IPS-15b (cell line): ENCODE measurements around the gene SND1.
"Not testable (repeated sequence)": the region's sequence is repeated elsewhere in the genome, so short reads cannot be mapped to it uniquely, and the experiment has no call there.

ENCODE experiments used
- H3K27me3 ChIP-seq: one replicate; pipeline ENCODE4 v1.6.1; 2013; ENCODE audit warnings: low read length; ENCODE audit not compliant: control insufficient read depth, insufficient read depth
- H3K36me3 ChIP-seq: one replicate; pipeline ENCODE4 v1.6.1; 2013; ENCODE audit warnings: low read length; ENCODE audit not compliant: control insufficient read depth, insufficient read depth
- H3K4me1 ChIP-seq: one replicate; pipeline ENCODE4 v1.6.1; 2013; ENCODE audit warnings: mild to moderate bottlenecking, low read length; ENCODE audit not compliant: control insufficient read depth, insufficient read depth
- H3K4me3 ChIP-seq: one replicate; pipeline ENCODE4 v1.5.1; 2013; ENCODE audit warnings: low read depth, low read length
- H3K9ac ChIP-seq: one replicate; pipeline ENCODE4 v1.6.1; 2013; ENCODE audit warnings: low read depth, mild to moderate bottlenecking, low read length
- H3K9me3 ChIP-seq: one replicate; pipeline ENCODE4 v1.6.1; 2013; ENCODE audit warnings: mild to moderate bottlenecking, low read length; ENCODE audit not compliant: control insufficient read depth, insufficient read depth

The SND1 gene

GRCh38 chr7:127833641-127834040, 181.6 kb downstream of the SND1 start:
- Histone ChIP-seq H3K4me1 (peaks cover 2% of the 10 kb centered on the region), H3K27me3 (no peaks in the 10 kb centered on the region), H3K9me3 (peaks cover 3% of the 10 kb centered on the region), H3K9ac (no peak overlapping the region), H3K4me3 (no peak overlapping the region), H3K36me3 (no peaks in the 10 kb centered on the region)

- Histone ChIP-seq H3K36me3 (no peaks in the 10 kb centered on the region), H3K4me3 (no peak overlapping the region), H3K9ac (no peak overlapping the region), H3K9me3 (peaks cover 3% of the 10 kb centered on the region), H3K27me3 (no peaks in the 10 kb centered on the region), H3K4me1 (peaks cover 4% of the 10 kb centered on the region)
Measured at GRCh38 chr7:127835679-127836078, 183.7 kb downstream of the SND1 start.

DNA sequence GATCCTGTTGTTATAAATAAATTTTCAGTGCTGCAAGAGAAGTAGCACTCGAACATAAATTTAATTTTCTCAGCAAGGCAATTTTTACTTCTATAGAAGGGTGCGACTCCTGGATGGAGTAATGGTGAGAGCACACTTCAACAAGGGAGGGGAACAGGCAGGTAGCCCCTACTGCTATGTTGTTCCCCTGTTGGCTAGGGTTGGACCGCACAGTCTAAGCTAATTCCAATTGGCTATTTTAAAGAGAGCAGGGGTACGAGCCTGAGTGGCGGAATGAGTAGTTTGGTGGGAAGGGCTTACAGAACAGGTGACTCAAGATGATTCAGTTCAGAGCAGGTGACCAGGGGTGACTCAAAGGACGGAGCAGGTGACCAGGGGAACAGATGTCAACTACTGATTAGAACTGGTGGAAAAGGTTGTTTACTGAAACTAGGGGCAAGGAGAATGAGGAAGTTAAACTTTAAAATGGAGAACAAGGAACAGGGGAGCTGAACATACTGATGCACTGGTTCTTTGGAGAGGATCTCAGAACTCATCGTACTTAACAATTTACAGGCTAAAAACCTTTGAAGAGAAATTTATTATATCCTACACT, 185.9 kb downstream of the SND1 start:
- H3K4me3 ChIP-seq, H3K4me1 ChIP-seq, H3K9ac ChIP-seq, H3K9me3 ChIP-seq, H3K36me3 ChIP-seq, H3K27me3 ChIP-seq: not testable (repeated sequence)

DNA sequence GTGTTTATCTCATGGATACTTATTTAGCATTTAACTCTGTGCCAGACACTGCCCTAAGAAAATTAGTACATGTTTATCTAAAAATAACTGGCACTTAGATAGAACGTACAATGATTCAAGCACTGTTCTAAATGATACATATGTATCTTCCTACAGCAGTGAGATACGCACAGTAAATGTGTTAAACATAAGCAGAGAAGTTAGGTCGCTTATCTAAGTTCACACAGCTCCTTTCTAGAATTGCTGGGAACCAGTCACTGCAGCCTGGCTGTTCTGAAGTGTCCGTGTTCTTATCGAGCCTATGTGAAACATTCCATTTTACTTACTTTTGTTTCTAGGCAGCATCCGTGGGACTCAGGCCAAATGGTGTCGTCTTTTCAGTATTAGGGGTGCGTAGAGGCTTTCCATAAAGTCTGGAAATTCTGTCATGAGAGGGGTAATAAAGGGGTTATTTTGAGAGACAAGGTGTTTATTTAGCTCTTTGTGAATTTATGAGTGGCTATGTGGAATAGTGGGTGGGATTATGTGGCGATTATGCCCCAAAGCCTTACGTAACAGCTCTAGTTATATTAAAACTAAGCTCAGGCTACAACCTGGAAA, 186.9 kb downstream of the SND1 start:
- H3K9ac ChIP-seq = no peak overlapping the region
- no peak overlapping the region for H3K4me3 ChIP-seq
- no peaks in the 10 kb centered on the region for H3K27me3 ChIP-seq
- H3K36me3 ChIP-seq = no peaks in the 10 kb centered on the region
- peaks cover 4% of the 10 kb centered on the region for H3K4me1 ChIP-seq
- peaks cover 3% of the 10 kb centered on the region for H3K9me3 ChIP-seq

GRCh38 chr7:127840226-127840951, 188.4 kb downstream of the SND1 start:
- Histone ChIP-seq H3K9ac (no peak overlapping the region), H3K4me3 (no peak overlapping the region), H3K36me3 (no peaks in the 10 kb centered on the region), H3K9me3 (peaks cover 3% of the 10 kb centered on the region), H3K27me3 (no peaks in the 10 kb centered on the region), H3K4me1 (peaks cover 4% of the 10 kb centered on the region)

- H3K4me1 ChIP-seq = peaks cover 13% of the 10 kb centered on the region
- no peaks in the 10 kb centered on the region for H3K27me3 ChIP-seq
- H3K9ac ChIP-seq = no peak overlapping the region
- no peaks in the 10 kb centered on the region for H3K9me3 ChIP-seq
- no peaks in the 10 kb centered on the region for H3K36me3 ChIP-seq
- no peak overlapping the region for H3K4me3 ChIP-seq
Measured at GRCh38 chr7:127844165-127844564, 192.2 kb downstream of the SND1 start.

DNA sequence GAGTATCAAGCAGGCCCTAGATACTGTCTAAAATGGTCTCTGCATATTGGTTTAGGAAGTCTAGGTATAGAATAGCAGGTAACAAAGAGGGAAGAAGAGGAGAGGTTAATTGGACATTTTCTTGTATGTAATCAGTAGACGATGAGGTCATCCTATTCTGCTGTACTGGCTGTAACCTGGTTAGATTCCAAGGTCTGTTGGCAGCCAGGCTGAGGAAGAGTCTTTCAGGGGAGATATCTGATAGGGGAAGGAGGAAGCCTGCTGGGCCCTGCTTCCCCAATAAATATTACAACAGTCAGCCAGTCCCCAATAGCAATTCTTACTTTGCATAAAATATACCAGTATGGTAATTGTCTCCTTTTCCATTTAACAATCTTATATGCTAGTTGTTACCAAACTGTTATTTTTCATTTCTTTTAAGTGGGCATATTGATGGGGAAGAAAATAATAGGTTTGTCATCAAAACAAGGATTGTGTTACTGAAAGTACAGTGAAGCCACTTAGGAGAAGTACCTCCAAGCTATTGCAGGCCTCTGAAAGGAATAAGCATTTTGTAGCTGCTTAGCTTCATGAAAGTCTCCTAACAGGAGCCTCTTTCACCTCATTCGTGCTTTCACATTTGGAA, 192.8 kb downstream of the SND1 start:
- Histone ChIP-seq H3K9ac (no peak overlapping the region), H3K4me3 (no peak overlapping the region), H3K4me1 (peaks cover 13% of the 10 kb centered on the region), H3K9me3 (no peaks in the 10 kb centered on the region), H3K27me3 (no peaks in the 10 kb centered on the region), H3K36me3 (no peaks in the 10 kb centered on the region)

DNA sequence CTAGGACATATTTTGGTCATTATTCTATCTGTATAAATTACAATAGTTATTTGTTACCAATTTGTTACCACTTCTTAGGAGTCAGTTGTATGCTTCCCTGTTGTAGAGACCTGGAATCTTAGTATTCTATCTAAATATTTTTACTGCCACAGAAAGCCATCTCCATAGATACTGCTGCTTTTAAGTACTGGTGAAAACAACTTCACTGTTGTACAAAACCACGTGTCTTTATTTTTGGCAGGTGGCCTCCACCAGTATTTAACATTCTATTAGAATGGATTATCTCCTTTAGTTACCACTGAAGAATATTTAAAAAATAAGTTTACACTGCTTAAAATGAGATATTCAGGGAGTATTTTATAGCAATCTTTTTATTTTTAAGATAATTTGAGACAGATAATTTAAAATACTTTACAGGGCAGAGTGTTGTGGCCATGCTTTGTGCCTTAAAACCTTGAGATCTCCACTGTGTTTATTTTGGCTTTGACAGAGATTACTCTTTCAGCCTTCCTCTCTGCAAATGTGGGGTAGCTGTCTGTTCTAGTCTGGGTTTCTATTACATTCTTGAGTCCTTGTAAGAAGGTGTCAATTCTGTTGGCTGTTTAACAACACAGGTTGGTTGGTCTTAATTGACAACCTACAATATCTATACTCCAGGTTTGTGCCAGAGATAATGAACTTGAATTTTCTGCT, 193.7 kb downstream of the SND1 start:
- Histone ChIP-seq H3K9me3 (no peaks in the 10 kb centered on the region), H3K9ac (no peak overlapping the region), H3K36me3 (no peaks in the 10 kb centered on the region), H3K4me1 (peaks cover 8% of the 10 kb centered on the region), H3K27me3 (no peaks in the 10 kb centered on the region), H3K4me3 (no peak overlapping the region)

- Histone ChIP-seq H3K9ac (no peak overlapping the region), H3K4me3 (no peak overlapping the region), H3K9me3 (no peaks in the 10 kb centered on the region), H3K36me3 (no peaks in the 10 kb centered on the region), H3K4me1 (peaks cover 8% of the 10 kb centered on the region), H3K27me3 (no peaks in the 10 kb centered on the region)
Measured at GRCh38 chr7:127847641-127848040, 195.6 kb downstream of the SND1 start.

- H3K9me3 ChIP-seq = no peaks in the 10 kb centered on the region
- H3K27me3 ChIP-seq = no peaks in the 10 kb centered on the region
- peaks cover 8% of the 10 kb centered on the region for H3K4me1 ChIP-seq
- no peaks in the 10 kb centered on the region for H3K36me3 ChIP-seq
- no peak overlapping the region for H3K9ac ChIP-seq
- no peak overlapping the region for H3K4me3 ChIP-seq
Measured at GRCh38 chr7:127848241-127848640, 196.2 kb downstream of the SND1 start.

GRCh38 chr7:127850195-127850594, 198.2 kb downstream of the SND1 start:
- Histone ChIP-seq H3K9me3 (no peaks in the 10 kb centered on the region), H3K9ac (no peak overlapping the region), H3K27me3 (no peaks in the 10 kb centered on the region), H3K4me3 (no peak overlapping the region), H3K4me1 (peaks cover 8% of the 10 kb centered on the region), H3K36me3 (no peaks in the 10 kb centered on the region)
